ENCODE results near the gene DIAPH2. TPM values are rescaled to one million over a fixed set of nuclear protein-coding genes. Genes with fewer than 3 reads are reported as not detected.

Gene DIAPH2
- total RNA-seq, 4 donors from 2014 or later = 12.1 to 41.6 (median 29.1) TPM

GRCh38 chrX:97215186-97215585, 530.5 kb downstream of the DIAPH2 start:
- intact Hi-C loops (cut with DNase I; ENCODE audit: low total_unique reads) (no loop called here), in situ Hi-C loops (cut with MboI; ENCODE audit: low sequenced_read_pairs in 4 of 4) (no loop called here)
- H3K4me3 ChIP-seq = no peak overlapping the region
- H3K36me3 ChIP-seq = no peaks in the 10 kb centered on the region
- no peak for ATAC-seq
- no peaks in the 10 kb centered on the region for H3K4me1 ChIP-seq
- no peak overlapping the region for H3K27ac ChIP-seq
- H3K9me3 ChIP-seq = no peaks in the 10 kb centered on the region
- DNase-seq = no peak
- TF ChIP-seq CTCF (IDR thresholded peaks at IDR 0.05 in 4 of 5, conservative IDR thresholded peaks at IDR 0.05 in 1 of 5) = no peak
- TF ChIP-seq POLR2A (IDR thresholded peaks at IDR 0.05) = no peak
- H3K27me3 ChIP-seq = no peaks in the 10 kb centered on the region

GRCh38 chrX:97224148-97224547, 539.5 kb downstream of the DIAPH2 start:
- in situ Hi-C loops (cut with MboI; ENCODE audit: low sequenced_read_pairs in 4 of 4) = no loop called here
- intact Hi-C loops (cut with DNase I; ENCODE audit: low total_unique reads) = no loop called here
- H3K27me3 ChIP-seq = no peaks in the 10 kb centered on the region
- no peak for DNase-seq
- H3K27ac ChIP-seq = no peak overlapping the region
- no peaks in the 10 kb centered on the region for H3K4me1 ChIP-seq
- no peak for ATAC-seq
- no peaks in the 10 kb centered on the region for H3K36me3 ChIP-seq
- TF ChIP-seq POLR2A (IDR thresholded peaks at IDR 0.05) (no peak), CTCF (IDR thresholded peaks at IDR 0.05 in 4 of 5, conservative IDR thresholded peaks at IDR 0.05 in 1 of 5) (no peak)
- H3K9me3 ChIP-seq = no peaks in the 10 kb centered on the region
- H3K4me3 ChIP-seq = no peak overlapping the region

- ATAC-seq = no peak
- intact Hi-C loops (cut with DNase I; ENCODE audit: low total_unique reads) = no loop called here
- DNase-seq = no peak
Observed at GRCh38 chrX:97229318-97229717, 544.7 kb downstream of the DIAPH2 start.

GRCh38 chrX:97230948-97231347, 546.3 kb downstream of the DIAPH2 start:
- intact Hi-C loops (cut with DNase I; ENCODE audit: low total_unique reads) = no loop called here
- no peaks in the 10 kb centered on the region for H3K36me3 ChIP-seq
- ATAC-seq = no peak

More at GRCh38 chrX:97229318-97229717, 544.7 kb downstream of the DIAPH2 start:
- Histone ChIP-seq H3K36me3 (no peaks in the 10 kb centered on the region), H3K4me3 (no peak overlapping the region), H3K27me3 (no peaks in the 10 kb centered on the region), H3K27ac (no peak overlapping the region), H3K9me3 (no peaks in the 10 kb centered on the region), H3K4me1 (no peaks in the 10 kb centered on the region)
- in situ Hi-C loops (cut with MboI; ENCODE audit: low sequenced_read_pairs in 4 of 4) = no loop called here
- no peak for TF ChIP-seq POLR2A (IDR thresholded peaks at IDR 0.05)
- no peak for TF ChIP-seq CTCF (IDR thresholded peaks at IDR 0.05 in 4 of 5, conservative IDR thresholded peaks at IDR 0.05 in 1 of 5)

More at GRCh38 chrX:97230948-97231347, 546.3 kb downstream of the DIAPH2 start:
- no peak overlapping the region for H3K27ac ChIP-seq
- no peaks in the 10 kb centered on the region for H3K27me3 ChIP-seq
- no peak for DNase-seq
- H3K4me3 ChIP-seq = no peak overlapping the region
- in situ Hi-C loops (cut with MboI; ENCODE audit: low sequenced_read_pairs in 4 of 4) = no loop called here
- no peaks in the 10 kb centered on the region for H3K9me3 ChIP-seq
- H3K4me1 ChIP-seq = no peaks in the 10 kb centered on the region
- TF ChIP-seq CTCF (IDR thresholded peaks at IDR 0.05 in 4 of 5, conservative IDR thresholded peaks at IDR 0.05 in 1 of 5) (no peak), POLR2A (IDR thresholded peaks at IDR 0.05) (no peak)
